Osteocyte (in vitro differentiated cells): ENCODE results near the gene SOST. TPM values are rescaled to one million over a fixed set of nuclear protein-coding genes. Genes with fewer than 3 reads are reported as not detected.

Experiments used
- DNase-seq: peaks from one replicate; pipeline ENCODE4 v3.0.0; 2021; ENCODE audit warnings: mixed read lengths; ENCODE audit not compliant: unreplicated experiment; ENCODE audit errors: extremely low spot score
- H3K27ac Mint-ChIP-seq: one replicate; pipeline ENCODE4 v1.8.0; 2021; ENCODE audit warnings: mild to moderate bottlenecking, mixed read lengths; ENCODE audit not compliant: unreplicated experiment
- H3K27me3 Mint-ChIP-seq: one replicate; pipeline ENCODE4 v1.8.0; 2021; ENCODE audit warnings: mixed read lengths; ENCODE audit not compliant: unreplicated experiment
- H3K36me3 Mint-ChIP-seq: one replicate; pipeline ENCODE4 v1.8.0; 2021; ENCODE audit warnings: mixed read lengths; ENCODE audit not compliant: unreplicated experiment
- H3K4me1 Mint-ChIP-seq: one replicate; pipeline ENCODE4 v1.8.0; 2021; ENCODE audit warnings: mixed read lengths; ENCODE audit not compliant: unreplicated experiment
- H3K4me3 Mint-ChIP-seq: one replicate; pipeline ENCODE4 v1.8.0; 2021; ENCODE audit warnings: mild to moderate bottlenecking, moderate library complexity, mixed read lengths; ENCODE audit not compliant: unreplicated experiment
- H3K9me3 Mint-ChIP-seq: one replicate; pipeline ENCODE4 v1.8.0; 2021; ENCODE audit warnings: mixed read lengths; ENCODE audit not compliant: unreplicated experiment
- total RNA-seq: library from RNA; stranded (reverse); gene quantifications from 2 replicates; pipeline ENCODE4 v1.2.1, GENCODE V29; 2021
- TF ChIP-seq, protein P1 (sequence below): fragments of 200-600 bp; sonication (generic); IDR thresholded peaks from 2 replicates; pipeline ENCODE4 v1.5.0; 2021; ENCODE audit warnings: antibody characterized with exemption, mild to moderate bottlenecking, moderate library complexity

SOST gene
- total RNA-seq, 1 donor from 2014 or later: not detected

DNA sequence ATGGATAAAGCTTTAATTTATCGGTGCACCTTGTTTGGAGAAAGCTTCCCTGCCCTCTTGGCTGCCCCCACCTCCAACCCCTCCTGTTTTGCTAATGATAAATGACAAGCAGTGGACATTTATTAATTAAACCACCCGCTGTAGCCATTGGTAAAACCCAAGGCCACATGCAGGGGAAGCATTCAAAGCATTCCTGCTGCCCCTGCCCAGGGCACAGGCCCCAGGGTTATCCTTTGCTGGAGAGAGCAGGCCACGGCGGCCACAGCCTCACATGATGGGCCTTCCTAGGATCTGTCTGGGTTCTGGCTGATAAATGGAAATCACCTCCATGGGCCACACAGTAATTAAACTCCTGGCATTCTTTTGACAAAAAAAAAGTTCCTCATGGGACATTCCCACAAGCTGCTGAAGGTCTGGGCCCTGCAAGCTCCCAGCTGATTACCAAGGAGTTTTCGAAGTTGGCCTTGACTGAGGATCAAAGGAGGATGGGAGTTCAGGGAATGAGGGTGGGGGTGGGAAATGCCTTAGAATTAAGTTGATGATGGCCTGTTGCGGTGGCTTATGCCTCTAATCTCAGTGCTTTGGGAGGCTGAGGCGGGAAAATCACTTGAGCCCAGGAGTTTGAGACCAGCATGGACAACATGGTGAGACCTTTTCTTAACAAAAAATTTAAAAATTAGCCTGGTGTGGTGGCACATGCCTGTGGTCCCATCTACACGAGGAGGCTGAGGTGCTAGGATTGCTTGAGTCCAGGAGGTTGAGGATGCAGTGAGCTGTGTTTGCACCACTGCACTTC is 35.5 kb downstream of the SOST start:
- Mint-ChIP-seq H3K27me3 (no peaks in the 10 kb centered on the region), H3K4me3 (no peak overlapping the region), H3K27ac (no peak overlapping the region), H3K36me3 (no peaks in the 10 kb centered on the region), H3K9me3 (no peaks in the 10 kb centered on the region), H3K4me1 (peaks cover 36% of the 10 kb centered on the region)
- DNase-seq: no peak
- TF ChIP-seq, protein P1, sequence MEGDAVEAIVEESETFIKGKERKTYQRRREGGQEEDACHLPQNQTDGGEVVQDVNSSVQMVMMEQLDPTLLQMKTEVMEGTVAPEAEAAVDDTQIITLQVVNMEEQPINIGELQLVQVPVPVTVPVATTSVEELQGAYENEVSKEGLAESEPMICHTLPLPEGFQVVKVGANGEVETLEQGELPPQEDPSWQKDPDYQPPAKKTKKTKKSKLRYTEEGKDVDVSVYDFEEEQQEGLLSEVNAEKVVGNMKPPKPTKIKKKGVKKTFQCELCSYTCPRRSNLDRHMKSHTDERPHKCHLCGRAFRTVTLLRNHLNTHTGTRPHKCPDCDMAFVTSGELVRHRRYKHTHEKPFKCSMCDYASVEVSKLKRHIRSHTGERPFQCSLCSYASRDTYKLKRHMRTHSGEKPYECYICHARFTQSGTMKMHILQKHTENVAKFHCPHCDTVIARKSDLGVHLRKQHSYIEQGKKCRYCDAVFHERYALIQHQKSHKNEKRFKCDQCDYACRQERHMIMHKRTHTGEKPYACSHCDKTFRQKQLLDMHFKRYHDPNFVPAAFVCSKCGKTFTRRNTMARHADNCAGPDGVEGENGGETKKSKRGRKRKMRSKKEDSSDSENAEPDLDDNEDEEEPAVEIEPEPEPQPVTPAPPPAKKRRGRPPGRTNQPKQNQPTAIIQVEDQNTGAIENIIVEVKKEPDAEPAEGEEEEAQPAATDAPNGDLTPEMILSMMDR: no peak

- no peak for DNase-seq
- Mint-ChIP-seq H3K4me3 (no peak overlapping the region), H3K36me3 (no peaks in the 10 kb centered on the region), H3K27ac (no peak overlapping the region), H3K9me3 (no peaks in the 10 kb centered on the region), H3K27me3 (no peaks in the 10 kb centered on the region), H3K4me1 (peaks cover 37% of the 10 kb centered on the region)
- TF ChIP-seq, protein P1: no peak
Observed at GRCh38 chr17:43722269-43722619, 36.3 kb downstream of the SOST start.

DNA sequence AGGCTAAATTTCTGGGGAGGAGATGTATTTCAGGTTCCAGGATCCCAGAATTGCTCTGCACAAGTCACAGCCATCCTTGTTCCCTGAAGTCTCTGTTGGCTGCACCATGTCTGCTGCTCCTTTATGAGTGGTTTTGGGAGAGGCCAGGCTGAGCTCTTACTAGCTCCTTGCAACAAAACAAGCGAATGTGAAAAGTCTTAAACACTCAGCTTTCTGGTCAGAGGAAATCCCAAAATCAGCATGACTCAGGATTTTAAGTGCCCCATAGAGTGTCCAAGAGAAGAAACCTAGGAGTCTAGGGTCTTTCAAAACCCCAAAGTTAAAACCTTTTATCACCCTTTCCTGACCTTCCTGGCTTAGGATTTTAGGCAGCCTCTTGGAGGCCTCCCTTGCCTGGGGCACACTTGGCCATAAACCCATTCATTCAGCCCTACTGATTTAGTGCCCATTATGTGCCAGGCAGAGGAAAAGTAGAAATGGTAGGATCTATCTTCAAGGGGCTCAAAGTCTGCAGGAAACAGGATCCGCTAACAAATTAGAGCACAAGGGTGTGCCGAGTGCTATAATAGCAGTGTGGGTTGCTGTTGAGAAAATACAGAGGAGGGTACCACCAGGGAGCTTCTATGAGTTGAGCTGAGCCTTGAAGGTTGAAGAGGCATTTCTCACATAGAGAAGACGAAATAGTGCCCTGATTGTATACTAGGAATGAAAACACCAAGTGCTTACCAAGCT is 36.9 kb downstream of the SOST start:
- no peak for DNase-seq
- Mint-ChIP-seq H3K4me1 (peaks cover 37% of the 10 kb centered on the region), H3K36me3 (no peaks in the 10 kb centered on the region), H3K27ac (no peak overlapping the region), H3K27me3 (no peaks in the 10 kb centered on the region), H3K9me3 (no peaks in the 10 kb centered on the region), H3K4me3 (peak overlapping the region; percentile 66)
- TF ChIP-seq, protein P1: no peak

GRCh38 chr17:43720311-43721060 is 38.1 kb downstream of the SOST start:
- Mint-ChIP-seq H3K27ac (peak overlapping the region; percentile 35), H3K36me3 (no peaks in the 10 kb centered on the region), H3K4me1 (peaks cover 37% of the 10 kb centered on the region), H3K9me3 (no peaks in the 10 kb centered on the region), H3K4me3 (peak overlapping the region; percentile 66), H3K27me3 (no peaks in the 10 kb centered on the region)
- TF ChIP-seq, protein P1: no peak
- peak; percentile 87 for DNase-seq
